ENCODE data around the gene IP6K3.

DNA sequence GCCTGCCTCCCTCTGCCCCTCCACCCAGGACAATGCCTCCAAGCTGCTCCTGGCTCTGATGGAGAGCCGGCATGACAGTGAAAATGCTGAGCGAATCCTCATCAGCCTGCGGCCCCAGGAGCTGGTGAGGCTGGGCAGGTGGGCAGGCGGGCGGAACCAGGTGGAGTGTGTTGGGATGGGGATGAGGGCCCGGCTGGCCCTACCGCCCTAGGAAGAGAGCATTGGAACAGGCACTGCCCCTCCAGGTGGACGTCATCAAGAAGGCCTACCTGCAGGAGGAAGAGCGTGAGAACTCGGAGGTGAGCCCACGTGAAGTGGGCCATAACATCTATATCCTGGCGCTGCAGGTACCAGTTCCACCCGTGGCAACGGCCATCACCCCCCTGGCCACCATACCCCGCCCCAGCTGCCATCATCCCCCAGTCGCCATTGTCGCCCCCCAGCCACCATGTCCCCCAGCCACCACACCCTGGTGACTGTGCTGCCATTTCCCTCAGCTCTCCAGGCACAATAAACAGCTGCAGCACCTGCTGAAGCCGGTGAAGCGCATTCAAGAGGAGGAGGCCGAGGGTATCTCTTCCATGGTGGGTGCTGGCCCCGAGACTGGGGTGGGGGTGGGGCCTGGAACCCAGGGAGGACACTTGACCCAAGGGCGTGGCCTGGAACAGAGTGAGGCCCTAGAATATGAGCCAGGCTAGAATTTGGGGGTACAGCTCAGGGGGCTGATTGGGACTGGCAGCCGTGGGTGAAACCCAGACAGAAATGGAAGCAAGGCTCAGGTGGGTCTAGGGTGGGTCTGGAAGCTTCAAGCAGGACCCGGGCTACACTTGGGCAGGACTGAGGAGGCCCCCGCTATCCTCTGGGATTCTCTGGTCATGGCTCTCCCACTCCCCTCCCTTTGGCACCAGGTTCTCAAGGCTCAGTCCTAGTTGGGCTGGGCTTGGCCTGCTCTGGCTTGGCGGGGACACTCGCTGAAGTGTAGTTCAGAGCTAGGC lies 59.4 kb downstream of the IP6K3 start:
- no peak for TF ChIP-seq EZH2 (IDR thresholded peaks at IDR 0.05)
- no peak for TF ChIP-seq EZH2phosphoT487 (IDR thresholded peaks at IDR 0.05)

Data from neural progenitor cell (in vitro differentiated cells).